Chondrocyte (in vitro differentiated cells): ENCODE data around the gene SLC6A4. TPM values are rescaled to one million over a fixed set of nuclear protein-coding genes. Genes with fewer than 3 reads are reported as not detected.

Source experiments
- DNase-seq: peaks from one replicate; pipeline ENCODE4 v3.0.0; 2021; ENCODE audit warnings: mixed read lengths, low spot score
- H3K27ac Mint-ChIP-seq: one replicate; pipeline ENCODE4 v1.8.0; 2021; ENCODE audit warnings: mild to moderate bottlenecking, moderate library complexity, mixed read lengths; ENCODE audit not compliant: unreplicated experiment
- H3K27me3 Mint-ChIP-seq: 2 replicates; pipeline ENCODE4 v1.8.0; 2021; ENCODE audit warnings: low read depth, mixed read lengths
- H3K36me3 Mint-ChIP-seq: 2 replicates; pipeline ENCODE4 v1.8.0; 2021; ENCODE audit warnings: low read depth, mixed read lengths
- H3K4me1 Mint-ChIP-seq: 2 replicates; pipeline ENCODE4 v1.8.0; 2021; ENCODE audit warnings: low read depth, mild to moderate bottlenecking, mixed read lengths
- H3K4me3 Mint-ChIP-seq: one replicate; pipeline ENCODE4 v1.8.0; 2021; ENCODE audit warnings: mild to moderate bottlenecking, moderate library complexity, mixed read lengths; ENCODE audit not compliant: unreplicated experiment
- H3K9me3 Mint-ChIP-seq: 2 replicates; pipeline ENCODE4 v1.8.0; 2021; ENCODE audit warnings: low read depth, mixed read lengths
- CTCF ChIP-seq: fragments of 200-600 bp; sonication (generic); IDR thresholded peaks from 2 replicates; pipeline ENCODE4 v1.5.0; 2021; ENCODE audit warnings: antibody characterized with exemption, mild to moderate bottlenecking, moderate library complexity
- total RNA-seq: library from RNA; stranded (reverse); gene quantifications from 3 replicates; pipeline ENCODE4 v1.2.1, GENCODE V29; 2021

The SLC6A4 gene
- total RNA-seq, 1 donor from 2014 or later, result not detected

GRCh38 chr17:30273373-30273772, 37.9 kb upstream of the SLC6A4 start:
- Mint-ChIP-seq H3K4me3 (no peak overlapping the region), H3K27ac (no peak overlapping the region), H3K4me1 (peaks cover 10% of the 10 kb centered on the region), H3K9me3 (no peaks in the 10 kb centered on the region), H3K27me3 (no peaks in the 10 kb centered on the region), H3K36me3 (peaks cover 39% of the 10 kb centered on the region)
- TF ChIP-seq CTCF, result no peak
- DNase-seq, result no peak

- TF ChIP-seq CTCF, result no peak
- Mint-ChIP-seq H3K27ac (no peak overlapping the region), H3K9me3 (no peaks in the 10 kb centered on the region), H3K27me3 (no peaks in the 10 kb centered on the region), H3K4me1 (peaks cover 16% of the 10 kb centered on the region), H3K36me3 (peaks cover 40% of the 10 kb centered on the region), H3K4me3 (no peak overlapping the region)
- DNase-seq, result no peak
Observed at GRCh38 chr17:30271102-30271501, 35.6 kb upstream of the SLC6A4 start.

GRCh38 chr17:30267625-30268024, 32.1 kb upstream of the SLC6A4 start:
- peaks cover 34% of the 10 kb centered on the region for H3K4me1 Mint-ChIP-seq
- no peaks in the 10 kb centered on the region for H3K9me3 Mint-ChIP-seq
- TF ChIP-seq CTCF, result no peak
- no peak for DNase-seq
- H3K27me3 Mint-ChIP-seq, result no peaks in the 10 kb centered on the region
- H3K4me3 Mint-ChIP-seq, result no peak overlapping the region
- H3K27ac Mint-ChIP-seq, result peak overlapping the region; percentile 20
- peaks cover 28% of the 10 kb centered on the region for H3K36me3 Mint-ChIP-seq

- Mint-ChIP-seq H3K4me1 (peaks cover 25% of the 10 kb centered on the region), H3K36me3 (peaks cover 18% of the 10 kb centered on the region), H3K9me3 (no peaks in the 10 kb centered on the region), H3K4me3 (no peak overlapping the region), H3K27me3 (no peaks in the 10 kb centered on the region), H3K27ac (peak overlapping the region; percentile 79)
- no peak for DNase-seq
- no peak for TF ChIP-seq CTCF
Observed at GRCh38 chr17:30263552-30264333, 28.2 kb upstream of the SLC6A4 start.

- TF ChIP-seq CTCF, result no peak
- Mint-ChIP-seq H3K9me3 (no peaks in the 10 kb centered on the region), H3K4me3 (no peak overlapping the region), H3K27me3 (no peaks in the 10 kb centered on the region), H3K27ac (no peak overlapping the region), H3K4me1 (no peaks in the 10 kb centered on the region), H3K36me3 (peaks cover 18% of the 10 kb centered on the region)
- no peak for DNase-seq
Observed at GRCh38 chr17:30256756-30257506, 21.4 kb upstream of the SLC6A4 start.
